HG03439 (cell line): ENCODE results near the gene CACTIN.
"Not testable (repeated sequence)": the region's sequence is repeated elsewhere in the genome, so short reads cannot be mapped to it uniquely, and the experiment has no call there.

Source experiments
- ATAC-seq: cut with Tn5 transposase; IDR thresholded peaks from one replicate; pipeline ENCODE4 v1.9.1; 2021; ENCODE audit warnings: mild to moderate bottlenecking, moderate library complexity; ENCODE audit not compliant: unreplicated experiment

Gene CACTIN

DNA sequence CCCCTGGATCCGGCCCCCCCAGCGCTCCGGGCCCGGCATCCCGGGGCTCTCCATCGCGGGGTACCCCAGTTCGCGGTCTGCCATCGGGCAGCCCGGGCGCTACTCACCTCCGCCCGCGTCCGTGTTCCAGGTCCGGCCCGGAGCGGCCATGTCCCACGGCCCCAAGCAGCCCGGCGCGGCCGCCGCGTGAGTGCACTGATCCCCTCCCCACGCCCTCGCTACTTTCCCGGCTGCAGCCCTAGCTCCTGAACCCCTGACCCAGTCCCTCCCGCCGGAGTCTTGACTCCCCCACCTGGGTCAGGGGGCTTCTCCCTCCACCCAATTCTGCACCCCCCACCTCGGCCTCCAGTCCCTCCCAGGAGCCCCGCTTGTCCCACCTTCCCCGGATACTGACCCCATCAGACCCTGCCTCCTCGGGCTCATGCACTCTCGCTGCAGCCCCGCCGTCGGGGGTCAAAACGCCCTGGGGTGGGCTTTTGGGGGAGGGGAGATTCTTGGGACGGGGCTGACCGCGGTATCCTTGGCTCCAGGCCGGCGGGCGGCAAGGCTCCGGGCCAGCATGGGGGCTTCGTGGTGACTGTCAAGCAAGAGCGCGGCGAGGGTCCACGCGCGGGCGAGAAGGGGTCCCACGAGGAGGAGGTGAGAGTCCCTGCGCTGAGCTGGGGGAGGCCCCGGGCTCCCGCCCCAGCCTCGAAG lies 53.3 kb downstream of the CACTIN start:
- no peak for ATAC-seq

DNA sequence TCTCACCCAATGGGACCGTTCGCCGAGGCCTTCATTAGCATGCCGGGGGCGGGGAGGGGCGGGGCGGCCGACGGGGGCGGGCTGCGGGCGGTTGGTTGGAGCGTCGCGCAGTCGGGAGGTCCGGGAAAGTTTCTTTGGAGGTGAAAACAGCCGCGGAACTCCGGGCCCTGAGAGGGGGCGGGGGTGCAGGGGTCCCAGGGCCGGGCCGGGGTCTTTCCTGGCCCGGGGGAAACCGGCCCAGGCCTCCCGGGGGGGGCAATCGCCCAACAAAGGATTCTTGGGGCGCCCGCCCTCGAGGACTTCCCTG lies 53.8 kb downstream of the CACTIN start, which contains the start of gene HMG20B:
Gene HMG20B, plus strand, starts transcription at position 90 of the 307 bp plus-strand sequence. CDS start 366 bp downstream, outside the sequence.
- no peak for ATAC-seq

DNA sequence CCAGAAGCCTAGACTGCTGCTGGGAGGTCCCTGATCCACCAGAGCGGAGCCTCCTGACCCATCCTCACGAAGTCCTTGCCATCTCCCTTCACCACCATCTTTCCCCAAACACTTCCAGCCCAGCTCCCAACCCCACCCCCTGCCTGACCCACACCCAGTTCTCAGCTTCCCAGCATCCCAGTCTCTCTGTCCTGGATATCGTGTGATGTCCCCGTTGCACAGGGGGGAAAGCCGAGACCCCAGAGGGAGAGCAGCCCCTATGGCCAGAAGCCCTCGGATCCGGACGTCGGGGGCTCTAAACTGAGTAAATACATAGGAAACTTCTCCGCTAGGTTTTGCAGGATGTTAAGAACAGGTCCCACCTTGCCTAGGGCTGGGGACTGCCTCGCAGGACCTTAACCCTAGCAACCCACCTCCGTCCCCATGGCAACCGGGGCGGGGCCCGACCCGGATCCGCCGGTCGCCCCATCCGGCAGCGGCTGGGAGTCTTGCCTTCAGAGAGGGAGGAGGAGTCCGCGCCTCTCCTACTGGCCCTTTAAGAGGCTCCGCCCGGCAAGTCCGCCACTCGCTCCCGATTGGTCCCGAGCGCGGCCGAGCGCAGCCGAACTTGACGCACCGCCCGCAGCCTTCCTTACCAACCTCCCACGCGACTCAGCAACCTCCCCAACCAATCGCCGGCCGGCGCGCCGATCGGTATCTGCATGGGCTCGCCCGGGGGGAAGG lies 54.3 kb downstream of the CACTIN start:
- ATAC-seq = peak; percentile 88

DNA sequence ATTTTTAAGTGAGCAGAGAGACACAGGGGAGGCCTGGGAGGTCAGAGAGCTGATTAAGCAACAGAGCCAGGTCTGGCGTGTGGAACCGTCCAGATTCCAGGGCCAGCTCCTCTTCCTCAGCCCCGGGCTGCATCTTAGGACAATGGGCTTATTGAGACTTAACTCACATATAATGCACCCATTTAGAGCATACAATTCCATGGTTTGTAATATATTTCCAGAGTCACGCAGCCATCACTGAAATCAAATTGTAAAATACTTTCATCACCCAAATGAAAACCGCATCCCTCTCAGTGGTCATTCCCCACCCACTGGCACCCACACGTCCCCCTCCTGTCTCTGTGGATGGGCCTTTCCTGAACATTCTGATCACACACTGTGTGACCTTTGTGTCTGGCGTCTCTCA lies 56.0 kb downstream of the CACTIN start:
- no peak for ATAC-seq

DNA sequence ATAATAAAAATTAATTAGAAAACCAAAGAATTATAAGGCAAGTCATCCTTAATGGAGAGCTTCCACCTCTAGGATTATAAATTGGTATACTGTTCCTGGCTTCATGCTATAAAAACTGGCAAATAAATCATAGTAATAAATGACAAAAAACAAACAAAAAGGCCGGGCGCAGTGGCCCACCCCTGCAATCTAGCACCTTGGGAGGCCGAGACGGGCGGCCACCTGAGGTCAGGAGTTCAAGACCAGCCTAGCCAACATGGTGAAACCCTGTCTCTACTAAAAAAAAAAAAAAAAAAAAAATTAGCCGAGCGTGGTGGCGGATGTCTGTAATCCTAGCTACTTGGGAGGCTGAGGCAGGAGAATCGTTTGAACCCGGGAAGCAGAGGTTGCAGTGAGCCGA lies 56.5 kb downstream of the CACTIN start:
- not testable (repeated sequence) for ATAC-seq

DNA sequence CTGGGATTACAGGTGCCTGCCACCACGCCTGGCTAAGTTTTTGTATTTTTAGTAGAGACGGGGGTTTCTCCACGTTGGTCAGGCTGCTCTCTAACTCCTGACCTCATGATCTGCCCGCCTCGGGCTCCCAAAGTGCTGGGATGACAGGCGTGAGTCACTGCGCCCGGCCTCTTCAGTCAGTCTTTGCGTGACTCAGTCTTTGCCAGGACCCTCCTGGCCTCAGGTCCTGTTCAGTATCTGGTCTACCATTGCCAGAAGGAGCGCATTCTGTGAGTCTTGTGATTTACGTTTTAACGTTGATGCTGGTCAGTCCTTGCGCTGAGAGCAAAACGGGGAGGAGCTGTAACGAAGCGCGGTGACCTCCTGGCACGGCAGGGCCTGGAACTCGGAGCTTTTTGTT lies 61.5 kb downstream of the CACTIN start:
- ATAC-seq = no peak

DNA sequence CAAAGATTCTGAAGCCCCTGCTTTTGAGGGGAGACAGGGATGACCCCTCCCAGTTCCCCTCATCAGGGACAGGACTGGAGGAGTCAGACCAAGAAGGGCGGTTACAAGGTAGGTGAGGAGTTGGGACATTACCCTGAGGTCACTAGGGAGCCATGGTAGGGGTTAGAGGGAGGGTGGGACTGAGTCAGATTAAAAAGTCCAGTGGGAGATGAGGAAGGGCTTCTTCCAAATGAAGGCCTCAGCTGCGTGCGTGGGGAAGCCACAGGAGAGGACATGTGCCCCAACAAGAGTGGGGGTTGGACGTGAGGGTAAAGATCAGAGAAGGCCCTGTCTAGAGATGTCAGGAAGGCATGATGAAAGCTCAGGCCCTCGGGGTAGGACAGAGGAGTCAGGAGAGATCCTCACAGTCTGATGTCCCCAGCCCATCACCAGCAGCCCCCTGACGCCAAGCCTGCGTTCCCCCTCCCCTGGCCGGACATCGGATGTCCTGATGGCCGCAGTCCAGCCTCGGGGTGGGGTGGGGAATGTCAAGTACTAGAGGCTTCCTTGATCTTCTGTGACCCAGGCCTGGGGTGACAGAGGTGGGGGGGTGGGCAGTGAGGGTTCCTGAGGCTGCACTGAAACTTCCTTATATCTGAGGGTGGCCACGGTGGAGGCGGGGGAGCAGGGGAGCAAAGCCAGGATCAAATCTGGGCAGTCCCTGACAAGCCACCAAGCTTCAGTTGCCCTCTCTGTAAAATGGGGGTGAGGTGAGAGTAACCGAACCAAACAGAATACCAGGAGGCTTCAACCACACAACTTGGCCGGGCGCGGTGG lies 62.7 kb downstream of the CACTIN start:
- no peak for ATAC-seq
